ENCODE results near the gene PIK3R1.

DNA sequence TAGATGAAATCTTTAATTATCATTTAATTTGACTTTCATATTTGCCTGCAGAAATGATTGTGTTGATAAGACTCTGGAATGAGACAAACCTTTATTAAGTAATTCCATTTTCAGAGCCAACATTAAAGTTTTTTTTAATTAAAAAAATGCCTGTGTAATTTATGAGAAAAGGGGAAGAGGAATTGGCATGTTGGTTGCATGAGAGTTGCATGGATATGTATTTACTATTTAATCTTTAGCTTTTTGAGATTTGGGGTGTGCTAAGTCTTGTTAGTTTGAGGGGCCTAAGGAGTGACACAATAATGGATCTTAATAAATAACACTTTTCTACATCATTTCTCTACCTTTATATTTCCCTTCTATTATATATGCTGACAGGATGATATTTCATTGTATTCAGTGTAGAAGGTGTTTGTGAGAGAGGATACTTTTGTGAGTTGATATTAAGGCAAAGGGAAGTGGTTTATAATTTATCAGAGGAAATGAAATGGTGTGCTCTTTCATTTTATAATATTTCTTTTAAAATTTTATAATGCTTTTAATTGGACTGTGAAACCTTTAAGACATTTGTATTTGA, 54.9 kb downstream of the PIK3R1 start:
- no peak for TF ChIP-seq CTCF (IDR thresholded peaks at IDR 0.05)
- TF ChIP-seq POLR2A (IDR thresholded peaks at IDR 0.05): no peak
- no peak for TF ChIP-seq POLR2AphosphoS5 (IDR thresholded peaks at IDR 0.05)
